ENCODE measurements around the gene SCIN. TPM values are rescaled to one million over a fixed set of nuclear protein-coding genes. Genes with fewer than 3 reads are reported as not detected.

The SCIN gene
- total and polyA plus RNA-seq, 2 experiments from 2014 or later = 0.32 to 0.64 TPM

DNA sequence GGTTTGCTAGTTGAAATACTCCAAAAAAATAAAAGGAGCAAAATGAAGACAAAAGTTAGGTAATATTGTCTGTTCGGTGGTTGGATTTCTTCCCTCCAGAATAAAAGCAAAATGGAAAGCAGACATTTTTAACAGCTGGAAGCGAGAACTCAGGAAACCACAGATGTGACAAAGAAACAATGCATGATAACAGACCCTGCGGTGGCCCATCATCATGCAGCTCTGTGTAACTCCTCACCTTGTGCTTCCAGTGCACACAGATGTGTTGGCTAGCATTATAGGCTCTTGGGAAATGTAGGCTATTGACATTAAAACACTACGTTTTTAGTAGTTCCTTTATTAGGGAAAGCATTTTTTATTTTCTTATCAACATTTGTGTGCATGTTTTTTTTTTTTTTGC, 63.1 kb downstream of the SCIN start:
- Histone ChIP-seq H3F3A (ENCODE audit: insufficient read depth) (no peaks in the 10 kb centered on the region), H3K9me3 (ENCODE audit: low read depth) (no peaks in the 10 kb centered on the region), H3K4me2 (ENCODE audit: unreplicated experiment) (no peak overlapping the region), H3K4me3 (no peak overlapping the region), H3K27me3 (replicated peaks; ENCODE audit: insufficient read depth) (no peaks in the 10 kb centered on the region; the same call in 1 of the 2 replicates), H4K20me1 (ENCODE audit: insufficient read depth) (no peaks in the 10 kb centered on the region), H3K9ac (no peak overlapping the region), H3K79me2 (ENCODE audit: insufficient read depth) (no peaks in the 10 kb centered on the region), H3K36me3 (ENCODE audit: low read depth) (no peaks in the 10 kb centered on the region), H3K27ac (no peak overlapping the region), H2AFZ (no peak overlapping the region), H3K4me1 (ENCODE audit: insufficient read depth) (no peaks in the 10 kb centered on the region), H3K9me2 (ENCODE audit: insufficient read depth) (no peaks in the 10 kb centered on the region)
- in situ Hi-C loops (cut with MboI) = no loop called here
- 72 to 78% methylated on average over 4 of the region's 4 CpGs for WGBS, 2 experiments (ENCODE audit: low coverage in 1 of 2, low lambda C conversion rate in 2 of 2, missing lambda C conversion rate in 2 of 2)
- no peak for DNase-seq
- TF ChIP-seq EZH2phosphoT487 (IDR thresholded peaks at IDR 0.05; ENCODE audit: insufficient read depth, low read depth) (no peak), EZH2 (IDR thresholded peaks at IDR 0.05; ENCODE audit: insufficient read depth, poor library complexity, severe bottlenecking) (no peak)

DNA sequence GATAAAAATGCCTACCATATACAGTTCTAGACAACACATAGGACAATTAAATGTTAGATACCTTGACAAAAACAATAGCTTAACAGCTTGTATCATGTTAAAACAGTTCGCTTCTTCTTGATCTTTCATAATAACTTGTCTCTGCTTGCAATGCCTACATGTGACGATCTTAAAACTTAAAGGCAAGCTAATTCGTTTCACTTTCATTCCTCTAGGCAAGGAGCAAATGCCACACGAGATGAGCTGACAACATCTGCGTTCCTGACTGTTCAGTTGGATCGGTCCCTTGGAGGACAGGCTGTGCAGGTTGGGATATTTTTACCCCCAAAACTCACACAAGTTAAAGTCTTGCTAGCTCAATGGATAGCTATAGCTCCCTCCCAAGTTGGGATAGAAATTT, 65.3 kb downstream of the SCIN start:
- Histone ChIP-seq H3K9ac (no peak overlapping the region), H3K9me3 (ENCODE audit: low read depth) (no peaks in the 10 kb centered on the region), H3K36me3 (ENCODE audit: low read depth) (no peaks in the 10 kb centered on the region), H3F3A (ENCODE audit: insufficient read depth) (no peaks in the 10 kb centered on the region), H3K4me3 (no peak overlapping the region), H4K20me1 (ENCODE audit: insufficient read depth) (no peaks in the 10 kb centered on the region), H3K4me2 (ENCODE audit: unreplicated experiment) (no peak overlapping the region), H3K9me2 (ENCODE audit: insufficient read depth) (no peaks in the 10 kb centered on the region), H2AFZ (peak overlapping the region; percentile 69), H3K4me1 (ENCODE audit: insufficient read depth) (no peaks in the 10 kb centered on the region), H3K27me3 (replicated peaks; ENCODE audit: insufficient read depth) (no peaks in the 10 kb centered on the region), H3K79me2 (ENCODE audit: insufficient read depth) (no peaks in the 10 kb centered on the region), H3K27ac (no peak overlapping the region)
- peak; percentile 14 for DNase-seq
- in situ Hi-C loops (cut with MboI) = no loop called here
- TF ChIP-seq EZH2phosphoT487 (IDR thresholded peaks at IDR 0.05; ENCODE audit: insufficient read depth, low read depth) (no peak), EZH2 (IDR thresholded peaks at IDR 0.05; ENCODE audit: insufficient read depth, poor library complexity, severe bottlenecking) (no peak)
- 41 to 46% methylated on average over 6 of the region's 6 CpGs for WGBS, 2 experiments (ENCODE audit: low coverage in 1 of 2, low lambda C conversion rate in 2 of 2, missing lambda C conversion rate in 2 of 2)

DNA sequence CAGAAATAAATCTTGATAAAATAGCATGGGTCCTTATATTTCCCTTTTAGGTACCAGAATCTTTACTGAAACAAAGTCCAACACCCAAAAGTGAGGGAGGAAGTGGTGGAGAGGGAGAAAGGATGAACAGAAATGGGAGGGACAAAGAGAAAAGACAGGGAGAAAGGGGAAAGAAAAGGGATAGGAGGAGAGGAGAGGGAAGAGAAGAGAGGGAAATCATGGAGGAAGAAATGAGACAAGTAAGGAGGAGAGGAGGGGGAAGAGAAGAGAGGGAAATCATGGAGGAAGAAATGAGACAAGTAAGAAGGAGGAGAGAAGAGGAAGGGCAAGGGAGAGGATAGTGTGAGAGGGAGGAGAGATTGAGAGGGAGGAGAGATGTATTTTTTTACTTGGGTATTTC, 66.8 kb downstream of the SCIN start:
- Histone ChIP-seq H3K79me2 (ENCODE audit: insufficient read depth) (no peaks in the 10 kb centered on the region), H3K9me3 (ENCODE audit: low read depth) (no peaks in the 10 kb centered on the region), H3K27ac (no peak overlapping the region), H3K36me3 (ENCODE audit: low read depth) (no peaks in the 10 kb centered on the region), H3K4me3 (no peak overlapping the region), H3K9me2 (ENCODE audit: insufficient read depth) (no peaks in the 10 kb centered on the region), H4K20me1 (ENCODE audit: insufficient read depth) (no peaks in the 10 kb centered on the region), H3K9ac (no peak overlapping the region), H3K27me3 (replicated peaks; ENCODE audit: insufficient read depth) (no peaks in the 10 kb centered on the region), H3K4me2 (ENCODE audit: unreplicated experiment) (no peak overlapping the region), H2AFZ (no peak overlapping the region), H3K4me1 (ENCODE audit: insufficient read depth) (no peaks in the 10 kb centered on the region; the same call in 1 of the 2 replicates), H3F3A (ENCODE audit: insufficient read depth) (no peaks in the 10 kb centered on the region)
- in situ Hi-C loops (cut with MboI) = no loop called here
- no peak for DNase-seq
- no peak for TF ChIP-seq EZH2phosphoT487 (IDR thresholded peaks at IDR 0.05; ENCODE audit: insufficient read depth, low read depth)
- no peak for TF ChIP-seq EZH2 (IDR thresholded peaks at IDR 0.05; ENCODE audit: insufficient read depth, poor library complexity, severe bottlenecking)

DNA sequence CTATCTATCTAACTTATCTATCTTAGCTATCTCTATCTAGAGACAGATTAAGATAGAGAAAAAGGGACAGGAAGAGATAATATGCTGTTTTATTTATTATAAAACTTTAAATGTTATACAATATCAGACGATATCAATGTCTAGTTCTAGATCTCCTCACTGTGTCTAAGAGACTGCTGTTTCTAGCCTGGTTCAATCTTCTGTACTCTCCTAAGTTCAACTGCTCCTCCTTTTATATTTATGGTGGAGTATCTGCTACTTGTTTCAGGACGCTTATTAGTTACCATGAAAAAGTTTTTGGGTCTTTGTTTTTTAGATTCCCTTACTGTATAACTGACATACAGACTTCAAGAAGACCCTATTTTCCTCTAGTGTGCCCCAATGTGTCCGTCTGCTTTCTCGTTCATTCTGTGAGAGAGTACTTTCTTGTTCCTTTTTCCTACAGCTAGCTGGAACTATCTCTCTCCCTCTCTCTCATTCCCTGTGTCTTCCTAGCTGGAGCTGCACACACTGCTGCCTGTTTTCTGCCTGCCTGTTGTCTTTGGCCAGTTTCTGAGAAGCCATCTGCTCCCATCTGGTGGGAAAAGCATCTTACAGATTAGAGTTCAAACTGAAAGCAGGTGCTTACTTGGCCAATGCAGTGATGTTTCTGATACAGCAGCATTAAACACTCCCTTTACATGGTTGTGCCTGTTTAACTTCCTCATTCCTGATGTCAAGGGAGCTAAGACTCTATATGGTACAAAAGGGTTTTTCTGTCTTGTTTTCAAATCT, 67.5 kb downstream of the SCIN start:
- Histone ChIP-seq H4K20me1 (ENCODE audit: insufficient read depth) (no peaks in the 10 kb centered on the region), H3F3A (ENCODE audit: insufficient read depth) (peaks cover 6% of the 10 kb centered on the region), H3K4me1 (ENCODE audit: insufficient read depth) (peaks cover 7% of the 10 kb centered on the region), H3K79me2 (ENCODE audit: insufficient read depth) (no peaks in the 10 kb centered on the region), H2AFZ (peak overlapping the region; percentile 48), H3K27me3 (replicated peaks; ENCODE audit: insufficient read depth) (no peaks in the 10 kb centered on the region), H3K36me3 (ENCODE audit: low read depth) (no peaks in the 10 kb centered on the region), H3K9me2 (ENCODE audit: insufficient read depth) (no peaks in the 10 kb centered on the region), H3K27ac (no peak overlapping the region), H3K4me3 (peak overlapping the region; percentile 37; the same call in 1 of the 2 replicates), H3K4me2 (ENCODE audit: unreplicated experiment) (peak overlapping the region; percentile 51), H3K9ac (no peak overlapping the region), H3K9me3 (ENCODE audit: low read depth) (no peaks in the 10 kb centered on the region)
- in situ Hi-C loops (cut with MboI) = no loop called here
- DNase-seq = no peak
- TF ChIP-seq EZH2phosphoT487 (IDR thresholded peaks at IDR 0.05; ENCODE audit: insufficient read depth, low read depth) = no peak
- no peak for TF ChIP-seq EZH2 (IDR thresholded peaks at IDR 0.05; ENCODE audit: insufficient read depth, poor library complexity, severe bottlenecking)
- WGBS, 2 experiments (ENCODE audit: low coverage in 1 of 2, low lambda C conversion rate in 2 of 2, missing lambda C conversion rate in 2 of 2) = 10 to 11% methylated on average over 4 of the region's 4 CpGs
